Vagina (tissue), 2 donors: ENCODE measurements around the gene SERPING1.

Source experiments
- POLR2A ChIP-seq, 2 donors: fragments of 450-650 bp; IDR thresholded peaks; one replicate each; pipeline ENCODE4 v1.6.1; 2017; ENCODE audit warnings: antibody characterized with exemption in 2 of 2, mild to moderate bottlenecking in 2 of 2, moderate library complexity in 2 of 2
- POLR2AphosphoS5 ChIP-seq, 2 donors: sonication (generic); formaldehyde crosslinking; IDR thresholded peaks; one replicate each; pipeline ENCODE4 v1.9.0; 2017; ENCODE audit warnings: antibody characterized with exemption in 2 of 2, mild to moderate bottlenecking in 2 of 2, low read depth in 1 of 2; ENCODE audit not compliant: insufficient read depth in 1 of 2
- TF ChIP-seq, protein P1 (sequence below), 3 experiments: fragments of 450-650 bp in 2 of 3; fragments of 200-600 bp in 1 of 3; sonication (generic) in 1 of 3; IDR thresholded peaks; one replicate each; pipeline ENCODE4 v1.5.1; 2017 to 2019; ENCODE audit warnings: antibody characterized with exemption in 3 of 3, mild to moderate bottlenecking in 2 of 3, moderate library complexity in 2 of 3

DNA sequence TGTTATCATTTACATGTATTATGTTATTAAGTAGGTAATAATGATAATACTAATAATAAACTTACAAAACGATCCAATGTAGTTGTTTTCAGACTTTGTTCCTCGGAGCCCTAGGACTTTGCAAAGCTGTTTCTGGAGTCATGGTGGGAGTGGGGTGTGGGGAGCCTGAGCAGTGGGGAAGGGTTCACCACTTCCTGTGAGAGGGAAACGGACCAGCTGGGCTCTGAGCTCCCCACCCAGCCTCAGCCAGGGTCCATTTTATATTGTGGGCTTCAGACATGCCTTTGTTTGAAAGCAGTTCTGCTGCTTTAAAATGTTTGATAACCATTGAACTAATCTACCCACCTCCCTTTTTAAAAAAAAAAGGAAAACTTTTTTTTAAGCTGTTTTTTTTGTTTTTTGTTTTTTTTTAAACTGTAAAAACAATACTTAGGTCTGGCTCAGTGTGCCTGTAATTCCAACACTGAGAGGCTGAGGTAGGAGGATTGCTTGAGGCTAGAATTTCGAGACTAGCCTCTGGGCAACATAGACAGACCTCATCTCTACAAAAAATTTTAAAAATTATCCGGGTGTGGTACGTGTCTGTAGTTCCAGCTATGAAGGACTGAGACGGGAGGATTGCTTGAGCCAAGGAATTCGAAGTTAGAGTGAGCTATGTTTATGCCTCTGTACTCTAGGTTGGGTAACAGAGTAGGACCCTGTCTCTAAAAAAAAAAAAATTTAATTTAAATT, 7.0 kb downstream of the SERPING1 start:
- TF ChIP-seq POLR2A (IDR thresholded peaks at IDR 0.05) (no peak), POLR2AphosphoS5 (IDR thresholded peaks at IDR 0.05; ENCODE audit: insufficient read depth in 1 of 2, low read depth in 1 of 2) (no peak)
- TF ChIP-seq, protein P1, sequence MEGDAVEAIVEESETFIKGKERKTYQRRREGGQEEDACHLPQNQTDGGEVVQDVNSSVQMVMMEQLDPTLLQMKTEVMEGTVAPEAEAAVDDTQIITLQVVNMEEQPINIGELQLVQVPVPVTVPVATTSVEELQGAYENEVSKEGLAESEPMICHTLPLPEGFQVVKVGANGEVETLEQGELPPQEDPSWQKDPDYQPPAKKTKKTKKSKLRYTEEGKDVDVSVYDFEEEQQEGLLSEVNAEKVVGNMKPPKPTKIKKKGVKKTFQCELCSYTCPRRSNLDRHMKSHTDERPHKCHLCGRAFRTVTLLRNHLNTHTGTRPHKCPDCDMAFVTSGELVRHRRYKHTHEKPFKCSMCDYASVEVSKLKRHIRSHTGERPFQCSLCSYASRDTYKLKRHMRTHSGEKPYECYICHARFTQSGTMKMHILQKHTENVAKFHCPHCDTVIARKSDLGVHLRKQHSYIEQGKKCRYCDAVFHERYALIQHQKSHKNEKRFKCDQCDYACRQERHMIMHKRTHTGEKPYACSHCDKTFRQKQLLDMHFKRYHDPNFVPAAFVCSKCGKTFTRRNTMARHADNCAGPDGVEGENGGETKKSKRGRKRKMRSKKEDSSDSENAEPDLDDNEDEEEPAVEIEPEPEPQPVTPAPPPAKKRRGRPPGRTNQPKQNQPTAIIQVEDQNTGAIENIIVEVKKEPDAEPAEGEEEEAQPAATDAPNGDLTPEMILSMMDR (IDR thresholded peaks at IDR 0.05), result no peak
